DND-41 (cell line): Measurements from ENCODE around the gene ENTPD2.

Source experiments
- ATAC-seq: fragments of 200-7000 bp; cut with Tn5 transposase; 3 replicates; pipeline ENCODE4 v1.9.1; 2021; ENCODE audit warnings: low read depth; ENCODE audit not compliant: insufficient read depth
- DNase-seq: peaks from one replicate; pipeline ENCODE4 v3.0.0-alpha.2; 2020
- H2AFZ ChIP-seq: 2 replicates; pipeline ENCODE4 v1.6.0; 2012; ENCODE audit warnings: low read depth, low read length
- H3K27ac ChIP-seq: 2 replicates; pipeline ENCODE4 v1.5.1; 2012; ENCODE audit warnings: low read length, inconsistent platforms
- H3K27me3 ChIP-seq: fragments of 200-600 bp; sonication (generic); 2 replicates; pipeline ENCODE4 v1.6.0; 2012; ENCODE audit warnings: low read length, mild to moderate bottlenecking, inconsistent platforms; ENCODE audit not compliant: insufficient read depth, poor library complexity
- H3K36me3 ChIP-seq: 2 replicates; pipeline ENCODE4 v1.5.1; 2012; ENCODE audit warnings: low read length, inconsistent platforms; ENCODE audit not compliant: insufficient read depth
- H3K4me1 ChIP-seq: 2 replicates; pipeline ENCODE4 v1.5.1; 2012; ENCODE audit warnings: mild to moderate bottlenecking, low read length; ENCODE audit not compliant: insufficient read depth
- H3K4me2 ChIP-seq: 2 replicates; pipeline ENCODE4 v1.6.0; 2012; ENCODE audit warnings: mild to moderate bottlenecking, moderate library complexity, low read length, inconsistent platforms; ENCODE audit not compliant: insufficient read depth
- H3K4me3 ChIP-seq, 2 experiments: fragments of 200-600 bp in 1 of 2; shearing (Covaris generic) in 1 of 2; 2 replicates each; pipeline ENCODE4 v1.5.1; 2012 to 2016; ENCODE audit warnings: inconsistent platforms in 2 of 2, low read length in 2 of 2, mild to moderate bottlenecking in 2 of 2, low read depth in 1 of 2, moderate library complexity in 1 of 2
- H3K79me2 ChIP-seq: 2 replicates; pipeline ENCODE4 v1.6.0; 2012; ENCODE audit warnings: low read length, inconsistent platforms; ENCODE audit not compliant: insufficient read depth
- H3K9ac ChIP-seq: 2 replicates; pipeline ENCODE4 v1.6.0; 2012; ENCODE audit warnings: low read depth, mild to moderate bottlenecking, inconsistent platforms, low read length, moderate library complexity
- H3K9me3 ChIP-seq: 2 replicates; pipeline ENCODE4 v1.5.1; 2012; ENCODE audit warnings: low read length, moderate library complexity, mild to moderate bottlenecking, inconsistent platforms; ENCODE audit not compliant: insufficient read depth, severe bottlenecking
- H4K20me1 ChIP-seq: 2 replicates; pipeline ENCODE4 v1.6.0; 2012; ENCODE audit warnings: low read length; ENCODE audit not compliant: insufficient read depth
- EZH2 ChIP-seq: IDR thresholded peaks from 3 replicates; pipeline ENCODE4 v1.6.1; 2012; ENCODE audit warnings: borderline replicate concordance, low read depth, mild to moderate bottlenecking, moderate library complexity, low read length, inconsistent platforms; ENCODE audit not compliant: severe bottlenecking
- TF ChIP-seq, protein P1 (sequence below): IDR thresholded peaks from 2 replicates; pipeline ENCODE4 v1.5.1; 2012; ENCODE audit warnings: borderline replicate concordance, low read length, moderate library complexity, mild to moderate bottlenecking; ENCODE audit not compliant: poor library complexity, severe bottlenecking; ENCODE audit errors: extremely low read depth

The ENTPD2 gene

DNA sequence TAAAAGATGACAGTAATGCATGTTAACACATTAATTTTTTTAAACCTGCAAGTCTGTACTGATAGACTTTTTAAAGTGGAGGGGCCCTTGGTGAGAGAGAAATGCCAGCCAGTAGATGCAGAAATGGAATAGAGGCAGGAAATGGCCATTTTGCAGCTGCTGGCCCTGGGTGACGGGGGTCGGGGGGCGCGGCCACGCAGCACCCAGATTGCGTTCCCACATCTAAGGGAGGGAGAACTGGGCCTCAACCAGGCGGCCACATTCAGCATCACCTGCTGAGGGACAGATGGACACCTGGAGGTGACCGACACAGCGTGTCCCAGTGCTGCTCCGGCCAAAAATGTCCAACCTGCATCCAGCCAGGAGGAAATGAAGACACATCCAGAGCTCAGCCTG lies 51.2 kb downstream of the ENTPD2 start:
- Histone ChIP-seq H3K4me2 (no peak overlapping the region), H3K4me3 (no peak overlapping the region), H3K9ac (no peak overlapping the region), H3K27ac (no peak overlapping the region), H3K4me1 (no peaks in the 10 kb centered on the region), H3K27me3 (no peaks in the 10 kb centered on the region), H2AFZ (no peak overlapping the region), H3K79me2 (no peaks in the 10 kb centered on the region), H3K36me3 (no peaks in the 10 kb centered on the region), H4K20me1 (no peaks in the 10 kb centered on the region), H3K9me3 (no peaks in the 10 kb centered on the region)
- TF ChIP-seq EZH2: no peak
- TF ChIP-seq, protein P1, sequence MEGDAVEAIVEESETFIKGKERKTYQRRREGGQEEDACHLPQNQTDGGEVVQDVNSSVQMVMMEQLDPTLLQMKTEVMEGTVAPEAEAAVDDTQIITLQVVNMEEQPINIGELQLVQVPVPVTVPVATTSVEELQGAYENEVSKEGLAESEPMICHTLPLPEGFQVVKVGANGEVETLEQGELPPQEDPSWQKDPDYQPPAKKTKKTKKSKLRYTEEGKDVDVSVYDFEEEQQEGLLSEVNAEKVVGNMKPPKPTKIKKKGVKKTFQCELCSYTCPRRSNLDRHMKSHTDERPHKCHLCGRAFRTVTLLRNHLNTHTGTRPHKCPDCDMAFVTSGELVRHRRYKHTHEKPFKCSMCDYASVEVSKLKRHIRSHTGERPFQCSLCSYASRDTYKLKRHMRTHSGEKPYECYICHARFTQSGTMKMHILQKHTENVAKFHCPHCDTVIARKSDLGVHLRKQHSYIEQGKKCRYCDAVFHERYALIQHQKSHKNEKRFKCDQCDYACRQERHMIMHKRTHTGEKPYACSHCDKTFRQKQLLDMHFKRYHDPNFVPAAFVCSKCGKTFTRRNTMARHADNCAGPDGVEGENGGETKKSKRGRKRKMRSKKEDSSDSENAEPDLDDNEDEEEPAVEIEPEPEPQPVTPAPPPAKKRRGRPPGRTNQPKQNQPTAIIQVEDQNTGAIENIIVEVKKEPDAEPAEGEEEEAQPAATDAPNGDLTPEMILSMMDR: no peak
- DNase-seq (no peak), ATAC-seq (no peak)

DNA sequence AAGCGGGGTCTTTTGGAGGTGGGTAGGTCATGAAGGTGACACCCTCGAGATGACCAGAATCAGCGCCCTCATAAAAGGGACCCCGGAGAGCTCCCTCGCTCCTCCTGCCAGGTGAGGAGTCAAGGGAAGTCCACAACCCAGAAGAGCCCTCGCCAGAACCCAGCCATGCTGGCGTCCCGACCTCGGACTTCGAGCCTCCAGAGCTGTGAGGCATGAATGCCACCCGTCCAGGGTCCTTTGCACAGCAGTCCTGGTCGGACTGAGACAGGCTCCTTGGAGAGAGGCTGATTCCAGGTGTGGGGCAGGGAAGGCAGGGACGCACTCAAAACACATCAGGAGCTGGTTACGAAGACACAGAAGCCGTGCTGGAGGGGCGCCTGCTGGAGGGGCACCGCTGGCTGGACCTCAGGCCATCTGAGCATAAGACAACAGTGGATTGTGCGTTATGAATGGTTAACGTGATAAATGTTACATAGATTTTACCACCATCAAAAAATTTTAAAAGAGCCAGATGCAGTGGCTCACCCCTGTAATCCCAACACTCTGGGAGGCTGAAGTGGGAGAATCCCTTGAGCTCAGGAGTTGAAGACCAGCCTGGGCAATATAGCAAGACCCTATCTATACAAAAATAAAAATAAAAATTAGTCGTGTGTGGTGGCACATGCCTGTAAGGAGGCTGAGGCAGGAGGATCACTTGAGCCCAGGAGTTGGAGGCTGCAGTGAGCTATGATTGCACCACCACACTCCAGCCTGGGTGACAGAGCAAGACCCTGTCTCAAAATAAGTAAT lies 51.8 kb downstream of the ENTPD2 start:
- Histone ChIP-seq H3K36me3 (no peaks in the 10 kb centered on the region), H3K4me1 (no peaks in the 10 kb centered on the region), H2AFZ (no peak overlapping the region), H3K79me2 (no peaks in the 10 kb centered on the region), H3K27ac (no peak overlapping the region), H3K9me3 (no peaks in the 10 kb centered on the region), H3K4me3 (no peak overlapping the region), H4K20me1 (no peaks in the 10 kb centered on the region), H3K27me3 (no peaks in the 10 kb centered on the region), H3K9ac (no peak overlapping the region), H3K4me2 (no peak overlapping the region)
- ATAC-seq (no peak), DNase-seq (no peak)
- TF ChIP-seq EZH2: no peak
- TF ChIP-seq, protein P1: no peak

DNA sequence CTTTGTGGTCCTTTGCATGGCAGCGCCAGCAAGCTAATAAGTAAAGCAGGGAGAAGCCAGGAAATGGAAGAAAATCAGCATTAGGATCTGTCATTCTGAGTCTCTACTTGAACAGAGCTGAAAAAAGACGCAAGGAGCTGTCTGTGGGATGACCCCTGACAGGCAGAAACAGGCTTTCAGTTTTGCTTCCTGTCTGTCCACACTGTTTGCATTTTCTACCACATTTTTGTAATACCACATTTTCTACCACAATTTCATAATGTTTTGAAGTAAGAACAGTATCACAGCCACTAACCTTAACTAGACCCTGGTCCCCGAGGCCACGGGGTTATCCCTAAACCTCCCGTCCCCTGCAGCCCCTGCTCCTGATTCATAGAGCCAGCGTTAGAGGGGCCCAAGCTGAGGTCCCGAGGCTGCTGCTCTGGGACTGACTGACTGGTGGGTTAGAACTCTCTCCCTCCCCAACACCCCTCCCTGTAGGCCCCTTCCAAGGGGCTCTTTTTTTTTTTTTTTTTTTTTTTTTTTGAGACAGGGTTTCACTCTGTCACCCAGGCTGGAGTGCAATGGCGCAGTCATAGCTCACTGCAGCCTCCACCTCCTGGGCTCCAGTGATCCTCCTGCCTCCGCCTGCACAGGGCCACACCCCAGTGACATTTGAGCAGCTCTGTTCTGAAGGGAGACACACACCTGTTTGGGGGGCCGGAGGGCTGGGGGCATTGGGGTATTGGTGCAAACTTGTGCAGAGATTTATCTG lies 53.5 kb downstream of the ENTPD2 start:
- Histone ChIP-seq H3K4me1 (peaks cover 5% of the 10 kb centered on the region; the same call in 1 of the 2 replicates), H3K4me2 (no peak overlapping the region), H3K27me3 (no peaks in the 10 kb centered on the region), H3K79me2 (no peaks in the 10 kb centered on the region), H3K36me3 (no peaks in the 10 kb centered on the region), H3K9me3 (no peaks in the 10 kb centered on the region), H3K9ac (no peak overlapping the region), H3K27ac (no peak overlapping the region), H2AFZ (no peak overlapping the region), H3K4me3 (no peak overlapping the region), H4K20me1 (peaks cover 6% of the 10 kb centered on the region)
- ATAC-seq (no peak), DNase-seq (no peak)
- TF ChIP-seq, protein P1: no peak
- no peak for TF ChIP-seq EZH2
